ENCODE measurements around the gene C1orf159.

- TF ChIP-seq POLR2A (IDR thresholded peaks at IDR 0.05) (no peak), CTCF (IDR thresholded peaks at IDR 0.05) (no peak)
Observed at GRCh38 chr1:1094981-1095380, 20.9 kb downstream of the C1orf159 start.
